SK-N-SH (cell line): ENCODE data around the gene TMEM234.

ENCODE experiments used
- CHD2 ChIP-seq: fragments of 150-350 bp; IDR thresholded peaks from 2 replicates; pipeline ENCODE4 v1.6.1; 2018; ENCODE audit warnings: low read length; ENCODE audit not compliant: partially characterized antibody
- CTCF ChIP-seq: fragments of 200-600 bp; sonication (generic); IDR thresholded peaks from 2 replicates; pipeline ENCODE4 v1.6.1; 2017; ENCODE audit warnings: antibody characterized with exemption, mild to moderate bottlenecking, moderate library complexity
- EP300 ChIP-seq, 2 experiments: IDR thresholded peaks; 2 replicates each; pipeline versions ENCODE4 v1.4.0 to v1.6.1; 2012; ENCODE audit warnings: borderline replicate concordance in 1 of 2, low read depth in 1 of 2, low read length in 1 of 2
- EZH2phosphoT487 ChIP-seq: fragments of 200-600 bp; sonication (generic); IDR thresholded peaks from 2 replicates; pipeline ENCODE4 v1.6.1; 2017; ENCODE audit warnings: low read depth, mixed run types, mild to moderate bottlenecking, antibody characterized with exemption, moderate library complexity, borderline replicate concordance
- MAX ChIP-seq: IDR thresholded peaks from 2 replicates; pipeline ENCODE4 v1.4.0; 2012; ENCODE audit warnings: low read depth
- NRF1 ChIP-seq: IDR thresholded peaks from 2 replicates; pipeline ENCODE4 v1.6.1; 2012; ENCODE audit warnings: low read depth, mild to moderate bottlenecking, low read length
- POLR2AphosphoS5 ChIP-seq: IDR thresholded peaks from 2 replicates; pipeline ENCODE4 v1.6.1; 2012; ENCODE audit warnings: low read depth, low read length
- RAD21 ChIP-seq: IDR thresholded peaks from 2 replicates; pipeline ENCODE4 v1.6.1; 2012; ENCODE audit warnings: mild to moderate bottlenecking, low read length
- REST ChIP-seq: IDR thresholded peaks from 2 replicates; pipeline ENCODE4 v1.6.1; 2012; ENCODE audit warnings: mild to moderate bottlenecking, low read depth, low read length, moderate library complexity
- TCF12 ChIP-seq: IDR thresholded peaks from 2 replicates; pipeline ENCODE4 v1.4.0; 2012
- YY1 ChIP-seq: IDR thresholded peaks from 2 replicates; pipeline ENCODE4 v1.4.0; 2012; ENCODE audit warnings: low read depth, mild to moderate bottlenecking
- ZBTB33 ChIP-seq: IDR thresholded peaks from 2 replicates; pipeline ENCODE4 v1.4.0; 2012; ENCODE audit warnings: low read depth, borderline replicate concordance

- TF ChIP-seq YY1 (no peak), CTCF (no peak), RAD21 (no peak), POLR2AphosphoS5 (no peak), NRF1 (no peak), ZBTB33 (no peak), CHD2 (no peak), MAX (no peak), TCF12 (no peak), REST (no peak), EP300 (IDR thresholded peaks at IDR 0.05; ENCODE audit: borderline replicate concordance in 1 of 2, low read depth in 1 of 2, low read length in 1 of 2) (no peak), EZH2phosphoT487 (no peak)
Measured at GRCh38 chr1:32195531-32195930, 26.6 kb downstream of the TMEM234 start.
